ENCODE data around the gene TMEM266.

TMEM266 gene

GRCh38 chr15:76201536-76202255 lies 141.9 kb downstream of the TMEM266 start:
- no peak for DNase-seq (ENCODE audit: low read depth)

GRCh38 chr15:76203346-76204108 lies 143.7 kb downstream of the TMEM266 start:
- DNase-seq (ENCODE audit: low read depth) = no peak

- DNase-seq (ENCODE audit: low read depth) = no peak
Measured at GRCh38 chr15:76204109-76204845, 144.5 kb downstream of the TMEM266 start.

GRCh38 chr15:76204916-76205460 lies 145.2 kb downstream of the TMEM266 start:
- DNase-seq (ENCODE audit: low read depth) = no peak

GRCh38 chr15:76206325-76206976 lies 146.7 kb downstream of the TMEM266 start:
- peak; percentile 54 for DNase-seq (ENCODE audit: low read depth)

- no peak for DNase-seq (ENCODE audit: low read depth)
Measured at GRCh38 chr15:76208084-76208785, 148.4 kb downstream of the TMEM266 start.

GRCh38 chr15:76208786-76209424 lies 149.1 kb downstream of the TMEM266 start:
- no peak for DNase-seq (ENCODE audit: low read depth)

GRCh38 chr15:76209523-76209922 lies 149.7 kb downstream of the TMEM266 start:
- DNase-seq (ENCODE audit: low read depth) = no peak

GRCh38 chr15:76209942-76210341 lies 150.2 kb downstream of the TMEM266 start:
- DNase-seq (ENCODE audit: low read depth) = no peak

GRCh38 chr15:76215634-76216033 lies 155.8 kb downstream of the TMEM266 start:
- DNase-seq (ENCODE audit: low read depth) = no peak

- peak; percentile 24 for DNase-seq (ENCODE audit: low read depth)
Measured at GRCh38 chr15:76217029-76217881, 157.5 kb downstream of the TMEM266 start.

- no peak for DNase-seq (ENCODE audit: low read depth)
Measured at GRCh38 chr15:76217882-76218217, 158.1 kb downstream of the TMEM266 start.

GRCh38 chr15:76221085-76221767 lies 161.4 kb downstream of the TMEM266 start:
- no peak for DNase-seq (ENCODE audit: low read depth)

GRCh38 chr15:76222159-76222558 lies 162.4 kb downstream of the TMEM266 start:
- DNase-seq (ENCODE audit: low read depth) = no peak

GRCh38 chr15:76223521-76223920 lies 163.7 kb downstream of the TMEM266 start:
- no peak for DNase-seq (ENCODE audit: low read depth)

GRCh38 chr15:76229266-76229665 lies 169.5 kb downstream of the TMEM266 start:
- DNase-seq (ENCODE audit: low read depth) = no peak

GRCh38 chr15:76233921-76234320 lies 174.1 kb downstream of the TMEM266 start:
- DNase-seq (ENCODE audit: low read depth) = no peak

GRCh38 chr15:76234337-76234889 lies 174.6 kb downstream of the TMEM266 start:
- DNase-seq (ENCODE audit: low read depth) = no peak

- peak; percentile 36 for DNase-seq (ENCODE audit: low read depth)
Measured at GRCh38 chr15:76235186-76235826, 175.5 kb downstream of the TMEM266 start.

All from fibroblast of gingiva (primary cell).